NCI-H2171 treated with DMSO at 0.1 percent for 48 hours (cell line): ENCODE results near the gene IL17F.

Experiments
- DNase-seq: peaks from one replicate; lab custom pipeline; 2025; lab: John Stamatoyannopoulos, UW

Gene IL17F

DNA sequence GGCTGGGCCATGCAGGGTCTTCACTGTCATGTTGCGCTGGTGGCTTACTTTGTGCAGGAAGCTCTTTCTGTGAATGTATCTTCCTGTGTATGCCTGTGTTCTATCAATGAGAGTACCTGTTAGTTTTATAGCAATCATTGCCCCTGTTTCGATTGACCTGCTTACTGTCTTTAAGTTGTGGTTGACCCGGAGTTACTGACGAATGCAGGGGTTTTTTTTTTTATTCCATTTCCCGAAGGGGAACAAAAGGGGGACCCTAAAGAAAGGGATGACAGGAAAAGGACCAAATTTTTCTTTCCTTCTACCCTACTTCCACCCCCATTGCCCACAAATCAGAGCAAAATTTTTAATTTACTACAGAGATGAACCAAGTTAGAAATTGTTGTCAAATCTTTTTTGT is at the start of gene IL17F:
Gene IL17F (minus strand): TSS at position 101 of the 400 bp plus-strand sequence. CDS start 71 bp downstream, at position 30.
- no peak for DNase-seq

DNA sequence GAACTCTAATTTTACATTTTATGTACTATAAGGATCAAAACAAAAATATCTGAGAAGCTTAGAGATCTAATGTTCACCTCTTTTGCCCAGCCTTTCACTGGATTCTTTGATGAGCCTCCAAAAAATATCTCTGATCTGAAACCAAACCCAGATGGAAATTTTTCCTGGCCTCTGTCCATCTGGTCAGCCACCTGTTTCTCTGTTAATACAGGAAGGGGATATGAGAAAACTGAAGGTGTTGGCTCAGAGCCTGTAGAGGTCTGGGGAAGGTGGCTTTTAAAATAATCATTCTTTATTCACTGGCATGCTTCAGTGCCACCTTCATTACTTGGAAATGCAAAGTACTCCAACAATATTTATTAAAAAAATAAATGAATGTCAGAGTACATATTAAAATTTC is 48.8 kb upstream of the IL17F start:
- DNase-seq, result peak; percentile 25

DNA sequence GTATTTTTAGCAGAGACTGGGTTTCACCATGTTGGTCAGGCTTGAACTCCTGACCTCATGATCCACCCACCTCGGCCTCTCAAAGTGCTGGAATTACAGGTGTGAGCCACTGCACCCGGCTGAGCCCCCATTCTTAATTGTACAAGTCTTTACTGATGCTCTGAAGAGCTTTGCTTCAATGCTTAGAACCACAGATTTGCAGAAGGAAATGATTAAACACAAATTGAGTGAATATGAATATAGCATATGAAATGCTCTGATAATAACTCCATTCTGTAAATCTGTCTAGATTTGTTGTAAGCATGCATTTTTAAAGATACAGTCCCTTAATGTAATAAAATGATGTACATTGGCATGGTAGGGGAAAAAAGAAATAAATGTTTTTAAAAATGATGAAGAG is 44.5 kb upstream of the IL17F start:
- DNase-seq, result no peak

DNA sequence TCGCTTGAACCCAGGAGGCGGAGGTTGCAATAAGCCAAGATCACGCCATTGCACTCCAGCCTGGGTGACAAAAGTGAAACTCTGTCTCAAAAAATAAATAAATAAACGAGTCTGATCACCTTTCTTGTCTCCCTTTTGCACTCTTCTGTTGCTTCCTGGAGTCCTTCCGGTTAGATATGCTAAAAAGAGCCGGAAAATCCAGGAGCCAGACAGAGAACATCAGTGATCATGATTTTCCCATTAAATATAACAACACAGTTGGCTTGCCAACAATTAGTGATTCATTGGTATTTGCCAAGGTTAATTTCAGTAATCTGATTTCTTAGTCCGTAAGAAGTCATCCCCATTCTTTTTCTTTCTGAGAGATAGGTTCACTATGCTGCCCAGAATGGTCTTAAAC is 43.9 kb upstream of the IL17F start:
- DNase-seq, result no peak

DNA sequence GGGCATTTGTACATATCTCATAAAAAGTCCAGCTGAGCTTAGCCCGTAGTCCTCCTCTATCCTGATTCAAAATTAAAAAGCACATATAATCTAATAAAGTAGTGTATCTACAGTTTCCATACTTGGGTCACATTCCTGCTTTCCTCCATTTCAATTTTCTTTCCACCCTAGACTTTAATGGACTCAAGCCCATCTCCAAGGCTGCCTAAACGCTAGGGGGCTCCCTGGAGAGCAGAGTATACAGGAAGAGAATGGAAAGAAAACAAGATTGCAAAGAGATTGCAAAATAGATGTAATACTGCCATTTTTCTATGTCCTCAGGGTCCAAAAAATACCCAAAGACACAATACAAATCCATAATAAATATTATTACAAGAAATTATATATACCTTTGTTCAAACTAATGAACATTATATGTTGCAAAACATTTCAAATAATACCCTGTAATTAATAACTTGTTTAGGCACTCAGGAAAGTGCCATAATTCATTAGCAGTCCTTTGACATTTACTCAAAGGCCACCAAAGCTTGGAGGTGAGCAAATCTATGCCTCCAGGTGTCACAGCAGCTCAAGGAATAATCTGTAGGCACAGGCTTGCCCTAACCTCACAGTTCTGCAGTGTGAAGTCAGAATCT is 42.6 kb upstream of the IL17F start:
- peak; percentile 45 for DNase-seq

- peak; percentile 84 for DNase-seq
Observed at GRCh38 chr6:52285177-52286068, 41.1 kb upstream of the IL17F start.

DNA sequence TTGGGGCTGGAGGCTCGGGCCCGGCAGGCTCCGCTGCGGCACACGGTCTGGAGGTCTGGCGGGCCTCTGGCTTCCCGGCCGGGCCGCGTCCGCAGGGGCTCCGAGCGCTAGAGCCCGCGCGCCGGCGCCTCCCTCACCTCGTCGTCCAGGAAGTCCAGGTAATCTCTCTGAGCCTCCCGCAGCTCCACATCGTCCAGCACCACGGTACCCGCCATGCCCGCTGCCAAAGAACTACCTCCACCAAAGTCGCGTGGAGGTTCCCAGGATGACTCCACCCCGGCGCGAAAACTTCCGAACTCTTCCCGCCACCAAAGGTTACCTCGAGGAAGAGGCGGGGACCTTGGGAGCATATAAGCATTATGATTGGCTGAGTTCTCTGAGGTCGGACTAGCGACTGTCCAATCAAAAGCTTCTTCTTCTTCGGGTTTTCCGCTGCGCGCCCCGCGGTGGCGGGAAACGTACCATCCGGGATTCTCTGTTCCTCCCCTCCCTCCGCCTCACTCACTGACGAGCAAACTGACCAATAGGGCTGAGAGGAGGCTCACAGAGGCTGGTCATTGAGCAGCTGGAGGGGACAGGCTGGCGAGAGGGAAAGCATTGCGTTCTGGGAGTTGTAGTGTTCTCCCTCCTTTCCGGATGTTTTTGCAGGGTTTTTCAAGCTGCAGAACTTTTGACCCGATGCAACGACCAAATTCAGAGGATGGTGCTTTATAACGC is 40.3 kb upstream of the IL17F start, which contains the start of gene MCM3:
Gene MCM3 (minus strand): TSS at position 283 of the 717 bp plus-strand sequence. CDS start 68 bp downstream, at position 215.
- DNase-seq, result peak; percentile 99

GRCh38 chr6:52284131-52284459 is 39.8 kb upstream of the IL17F start:
- peak; percentile 62 for DNase-seq

- DNase-seq, result no peak
Observed at GRCh38 chr6:52283111-52283510, 38.8 kb upstream of the IL17F start.

GRCh38 chr6:52276130-52276529 is 31.8 kb upstream of the IL17F start:
- no peak for DNase-seq

GRCh38 chr6:52271852-52272460 is 27.7 kb upstream of the IL17F start:
- DNase-seq, result no peak

GRCh38 chr6:52263709-52264540 is 19.6 kb upstream of the IL17F start:
- DNase-seq, result peak; percentile 44

DNA sequence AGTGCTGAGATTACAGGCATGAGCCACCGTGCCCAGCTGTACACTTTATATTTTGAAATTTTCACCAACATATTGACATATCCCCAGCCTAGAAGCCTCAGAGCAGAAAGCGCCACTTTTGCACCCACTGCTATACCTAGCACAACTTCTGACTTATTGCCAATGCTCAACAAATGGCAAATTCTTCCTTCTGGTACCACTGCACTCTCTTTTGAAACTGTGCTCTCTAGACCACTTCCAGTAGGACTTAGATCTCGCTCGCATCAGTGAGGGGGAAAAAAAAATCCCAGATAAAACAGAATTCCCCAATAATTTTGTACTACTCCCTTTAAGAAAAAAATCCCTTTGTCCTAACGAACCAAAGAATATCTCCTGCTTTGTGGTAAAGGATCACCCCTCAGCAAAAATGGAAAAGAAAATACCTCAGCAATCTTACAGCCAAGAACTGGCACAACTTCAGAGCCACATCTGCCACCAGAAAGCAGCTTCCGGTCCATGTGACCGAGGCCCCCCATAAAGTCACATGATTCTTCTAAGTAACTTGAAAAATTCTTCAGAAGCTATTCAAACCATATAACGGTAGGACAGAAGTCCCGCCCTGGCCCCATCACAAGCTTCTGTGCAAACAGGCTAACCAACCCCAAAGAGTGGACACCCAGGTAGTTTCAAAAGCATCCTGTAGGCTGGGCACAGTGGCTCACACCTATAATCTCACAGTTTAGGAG is 18.5 kb upstream of the IL17F start:
- DNase-seq, result no peak

DNA sequence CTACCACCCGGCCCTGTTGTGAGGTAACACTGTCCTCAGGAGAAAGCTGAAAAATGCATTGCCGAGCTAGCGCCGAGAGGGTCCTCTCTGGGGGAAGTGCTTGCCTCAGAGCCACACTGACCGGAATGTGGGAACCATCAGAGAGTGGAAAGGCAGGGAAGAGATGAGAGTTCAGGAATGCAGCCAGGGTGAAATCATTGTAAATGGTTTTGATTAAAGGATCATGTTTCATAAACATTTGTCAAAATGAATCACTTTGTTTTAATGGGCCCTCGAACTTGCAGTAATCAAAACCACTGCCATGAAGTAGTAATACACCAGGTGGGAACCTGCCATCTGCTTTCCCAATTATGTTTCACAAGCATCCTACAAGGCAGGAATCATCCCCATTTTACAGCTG is 16.9 kb upstream of the IL17F start:
- peak; percentile 32 for DNase-seq

GRCh38 chr6:52260634-52261033 is 16.3 kb upstream of the IL17F start:
- no peak for DNase-seq

- no peak for DNase-seq
Observed at GRCh38 chr6:52255434-52255833, 11.1 kb upstream of the IL17F start.

DNA sequence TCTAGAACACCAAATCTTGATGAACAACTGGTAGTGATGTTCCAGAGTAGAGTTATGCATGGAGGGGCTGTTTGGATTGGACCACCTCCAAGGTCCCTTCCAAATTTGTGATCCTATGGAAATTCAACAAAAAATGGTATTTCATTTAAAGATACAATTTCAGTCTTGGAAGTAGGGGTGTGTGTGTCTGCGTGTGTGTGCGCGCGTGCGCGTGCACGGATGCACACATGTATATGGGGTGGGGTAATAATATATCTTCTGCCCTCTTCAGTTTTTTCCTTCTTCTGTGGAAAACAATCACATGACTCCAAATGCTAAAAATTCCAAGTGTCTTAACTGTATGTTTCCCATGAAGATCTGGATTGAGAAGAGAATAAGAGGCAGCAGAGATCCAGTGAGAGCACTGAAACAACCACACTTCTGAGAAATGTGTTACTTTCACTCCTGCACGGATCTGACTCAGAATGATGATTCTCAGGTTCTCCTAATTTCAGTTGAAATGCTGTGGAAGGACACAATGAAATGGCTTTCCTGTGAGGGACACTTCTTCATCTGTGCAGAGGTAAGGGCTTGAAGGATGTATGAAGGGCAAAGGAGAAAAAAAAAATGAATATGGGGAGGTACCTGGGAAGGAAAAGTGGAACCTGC is 10.6 kb upstream of the IL17F start:
- DNase-seq, result no peak

DNA sequence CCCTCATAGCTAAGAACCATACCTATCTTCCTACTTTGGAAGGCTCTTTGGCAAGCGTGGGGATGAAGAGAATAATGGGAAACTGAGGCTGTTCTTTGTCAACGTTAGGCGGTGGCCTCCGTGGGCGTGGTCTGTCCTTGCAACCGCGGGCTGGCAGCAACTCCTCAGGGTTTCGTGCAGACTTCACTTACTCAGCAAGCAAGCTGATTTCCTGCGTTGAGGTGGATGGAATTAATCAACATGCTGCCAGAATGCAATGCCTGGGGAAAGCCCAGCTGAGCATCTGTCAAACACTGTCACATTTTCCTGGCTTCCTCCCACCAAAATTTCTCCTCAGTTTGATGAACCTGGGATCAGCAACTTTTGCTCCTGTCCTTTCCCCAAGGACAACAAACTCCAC is 9.2 kb upstream of the IL17F start:
- no peak for DNase-seq

GRCh38 chr6:52251113-52251512 is 6.8 kb upstream of the IL17F start:
- no peak for DNase-seq

GRCh38 chr6:52249078-52249477 is 4.8 kb upstream of the IL17F start:
- no peak for DNase-seq
